ENCODE results near the gene EDN2.

The EDN2 gene

DNA sequence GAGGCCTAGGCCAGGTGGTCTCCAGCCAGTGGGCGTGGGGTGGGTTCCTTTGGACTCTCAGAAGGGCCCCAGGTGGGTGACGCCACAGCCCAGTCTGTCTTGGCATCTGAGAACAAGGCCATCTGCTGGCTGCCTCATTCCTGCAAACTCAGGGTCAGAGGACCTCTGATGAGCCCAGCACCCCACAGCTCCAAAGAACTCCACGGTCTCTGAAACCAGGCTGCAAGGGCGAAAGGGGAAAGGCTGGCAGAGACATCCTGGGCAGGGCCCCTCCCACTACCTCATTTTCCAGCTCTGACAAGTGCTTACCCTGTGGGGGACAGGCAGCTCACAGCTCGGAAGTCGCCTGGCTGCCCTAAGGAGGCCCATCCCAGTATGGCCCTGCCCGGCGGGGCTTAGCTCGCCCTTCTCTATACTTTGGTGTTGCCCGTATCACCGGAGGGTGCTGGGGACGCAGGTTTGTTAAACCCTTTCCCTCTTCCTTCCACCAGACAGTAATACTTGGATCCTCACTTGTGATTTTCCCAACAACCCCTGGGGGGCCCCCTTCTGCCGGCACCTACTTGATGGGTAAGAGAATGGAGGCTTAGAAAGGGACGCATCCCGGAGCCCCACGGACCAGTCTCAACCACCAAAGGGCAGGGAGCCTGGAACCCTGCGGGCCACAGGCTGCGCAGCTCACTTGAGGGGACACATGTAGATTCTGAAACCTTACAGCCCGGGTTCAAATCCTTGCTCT, 10.9 kb upstream of the EDN2 start:
- Histone ChIP-seq H3K4me3 (peak overlapping the region; percentile 66), H3K27ac (peak overlapping the region; percentile 91 to 94)
- DNase-seq (ENCODE audit: low spot score): no peak
- TF ChIP-seq, protein P1, sequence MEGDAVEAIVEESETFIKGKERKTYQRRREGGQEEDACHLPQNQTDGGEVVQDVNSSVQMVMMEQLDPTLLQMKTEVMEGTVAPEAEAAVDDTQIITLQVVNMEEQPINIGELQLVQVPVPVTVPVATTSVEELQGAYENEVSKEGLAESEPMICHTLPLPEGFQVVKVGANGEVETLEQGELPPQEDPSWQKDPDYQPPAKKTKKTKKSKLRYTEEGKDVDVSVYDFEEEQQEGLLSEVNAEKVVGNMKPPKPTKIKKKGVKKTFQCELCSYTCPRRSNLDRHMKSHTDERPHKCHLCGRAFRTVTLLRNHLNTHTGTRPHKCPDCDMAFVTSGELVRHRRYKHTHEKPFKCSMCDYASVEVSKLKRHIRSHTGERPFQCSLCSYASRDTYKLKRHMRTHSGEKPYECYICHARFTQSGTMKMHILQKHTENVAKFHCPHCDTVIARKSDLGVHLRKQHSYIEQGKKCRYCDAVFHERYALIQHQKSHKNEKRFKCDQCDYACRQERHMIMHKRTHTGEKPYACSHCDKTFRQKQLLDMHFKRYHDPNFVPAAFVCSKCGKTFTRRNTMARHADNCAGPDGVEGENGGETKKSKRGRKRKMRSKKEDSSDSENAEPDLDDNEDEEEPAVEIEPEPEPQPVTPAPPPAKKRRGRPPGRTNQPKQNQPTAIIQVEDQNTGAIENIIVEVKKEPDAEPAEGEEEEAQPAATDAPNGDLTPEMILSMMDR (IDR thresholded peaks at IDR 0.05): no peak

DNA sequence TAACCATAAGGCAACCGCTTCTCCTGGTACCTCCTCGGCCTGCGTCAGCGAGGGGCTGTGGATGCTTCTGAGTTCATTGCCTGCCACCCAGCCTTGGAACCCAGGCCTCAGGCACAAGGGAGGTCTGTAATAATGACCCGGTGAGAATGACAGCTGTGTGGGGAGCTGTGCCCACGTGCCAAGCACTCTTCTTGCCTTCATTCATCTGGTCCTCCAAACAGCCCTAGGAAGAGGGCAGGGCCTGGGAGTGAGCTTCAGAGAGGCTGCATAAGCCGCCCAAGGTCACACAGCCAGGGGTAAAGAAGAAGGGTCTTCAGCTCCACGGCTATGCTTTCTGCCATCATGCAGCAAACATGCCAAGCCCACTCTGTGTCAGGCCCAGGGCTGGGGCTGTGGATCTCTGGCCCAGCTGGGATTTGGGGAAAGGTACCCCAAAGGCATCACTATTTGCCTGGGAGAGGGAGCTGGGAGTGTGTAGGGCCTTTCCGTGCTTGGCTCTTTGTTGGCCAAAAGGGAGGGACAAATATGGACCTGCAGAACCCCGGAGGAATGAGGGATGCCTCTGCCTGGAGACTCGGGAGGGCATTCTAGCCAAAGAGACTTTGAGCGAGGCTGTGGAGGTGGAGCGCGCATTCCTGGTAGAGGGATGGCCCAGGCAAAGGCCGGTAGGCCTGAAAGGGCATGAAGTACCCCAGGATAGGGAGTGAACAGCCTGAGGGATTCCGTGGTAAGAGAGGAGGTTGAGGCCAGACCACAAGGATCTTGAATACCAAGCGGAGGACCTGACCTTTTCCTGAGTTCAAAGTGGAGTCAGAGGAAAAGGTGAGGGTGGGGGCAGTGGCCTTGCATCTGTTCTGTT, 10.1 kb upstream of the EDN2 start:
- peak overlapping the region; percentile 91 to 94 for H3K27ac ChIP-seq
- TF ChIP-seq, protein P1 (IDR thresholded peaks at IDR 0.05): no peak
- no peak for DNase-seq (ENCODE audit: low spot score)
- no peak overlapping the region for H3K4me3 ChIP-seq

DNA sequence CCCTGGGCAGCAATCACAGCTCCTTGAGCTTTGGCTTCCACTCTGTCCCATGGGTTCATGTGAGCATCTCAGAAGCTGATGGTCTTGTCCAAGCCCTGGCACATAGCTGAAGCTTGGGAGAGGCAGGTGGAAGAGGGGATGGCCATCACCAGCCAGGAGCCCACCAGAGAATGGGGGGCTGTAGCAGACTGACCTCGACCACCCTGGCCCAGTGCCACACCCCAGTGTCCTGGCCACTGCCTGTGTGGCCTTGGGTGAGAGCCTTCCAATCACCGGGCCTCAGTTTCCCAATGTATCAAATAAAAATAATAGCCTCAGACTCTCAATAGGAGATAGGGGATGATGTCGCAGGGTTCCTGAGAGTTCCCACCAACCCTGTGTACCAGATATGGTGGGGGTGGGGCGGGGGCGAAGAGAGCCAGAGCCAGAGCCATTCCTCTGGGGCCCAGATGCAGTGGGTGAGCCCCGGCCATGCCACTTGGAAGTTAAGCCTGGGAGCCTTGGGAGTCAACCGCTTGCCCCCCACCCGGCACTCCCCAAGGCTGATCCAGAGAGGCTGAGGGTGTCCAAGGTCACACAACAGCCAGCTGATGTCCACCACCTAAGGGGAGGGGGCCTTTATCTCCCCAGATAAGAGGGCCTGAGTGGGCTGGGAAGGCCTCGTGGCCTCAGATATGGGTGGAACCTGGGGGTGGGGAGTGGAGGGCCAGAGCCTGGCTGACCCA, 9.3 kb upstream of the EDN2 start:
- TF ChIP-seq, protein P1 (IDR thresholded peaks at IDR 0.05): no peak
- peak overlapping the region in 1 of 2 donors; percentile 37 for H3K27ac ChIP-seq
- DNase-seq (ENCODE audit: low spot score): no peak
- H3K4me3 ChIP-seq: no peak overlapping the region

DNA sequence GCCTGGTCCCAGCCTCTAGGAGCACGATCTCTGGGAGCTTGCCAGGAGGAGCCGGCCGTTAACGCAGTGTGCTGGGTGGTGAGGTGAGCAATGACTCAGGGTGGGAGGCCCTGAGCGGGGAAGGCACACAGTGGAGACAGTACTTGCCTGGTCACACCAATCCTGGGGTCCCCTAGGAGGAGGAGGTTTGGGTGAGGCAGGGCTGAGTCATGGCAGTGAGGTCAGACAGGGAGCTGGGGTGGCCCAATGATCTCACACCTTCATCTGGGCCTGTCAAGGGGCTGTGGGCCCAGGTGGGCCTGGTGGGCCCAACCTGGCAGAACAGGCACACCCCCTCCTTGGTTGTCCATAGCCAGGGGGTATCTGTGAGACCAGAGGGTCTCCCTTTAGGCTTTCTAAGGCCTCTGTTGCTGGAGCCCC, 8.6 kb upstream of the EDN2 start:
- peak overlapping the region; percentile 20 to 37 for H3K27ac ChIP-seq
- DNase-seq (ENCODE audit: low spot score): no peak
- no peak overlapping the region for H3K4me3 ChIP-seq
- TF ChIP-seq, protein P1 (IDR thresholded peaks at IDR 0.05): no peak

DNA sequence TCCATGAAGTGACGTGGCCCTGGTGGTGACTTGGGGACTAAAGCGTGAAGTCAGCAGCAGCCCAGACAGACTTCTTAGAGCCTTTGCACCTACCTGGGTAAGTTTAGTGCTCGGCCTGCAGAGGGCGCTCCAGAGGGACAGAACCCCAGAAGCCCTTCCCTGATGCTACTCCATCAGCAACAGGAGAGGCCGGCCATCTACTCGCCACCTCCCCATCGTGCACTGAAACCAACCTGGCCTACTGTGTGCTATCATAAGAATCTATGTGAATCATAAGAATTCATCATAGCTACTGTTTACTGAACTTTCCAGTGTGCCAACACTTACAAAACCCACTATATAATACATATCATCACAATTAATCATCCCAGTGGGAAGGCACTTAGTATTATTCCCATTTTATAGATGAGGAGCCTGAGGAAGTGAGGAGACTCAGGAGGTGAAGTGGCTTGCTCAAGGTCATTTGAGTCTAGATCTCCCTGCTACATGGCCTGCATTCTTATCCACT, 7.9 kb upstream of the EDN2 start:
- Histone ChIP-seq H3K4me3 (no peak overlapping the region), H3K27ac (peak overlapping the region in 1 of 2 donors; percentile 6)
- no peak for DNase-seq (ENCODE audit: low spot score)

DNA sequence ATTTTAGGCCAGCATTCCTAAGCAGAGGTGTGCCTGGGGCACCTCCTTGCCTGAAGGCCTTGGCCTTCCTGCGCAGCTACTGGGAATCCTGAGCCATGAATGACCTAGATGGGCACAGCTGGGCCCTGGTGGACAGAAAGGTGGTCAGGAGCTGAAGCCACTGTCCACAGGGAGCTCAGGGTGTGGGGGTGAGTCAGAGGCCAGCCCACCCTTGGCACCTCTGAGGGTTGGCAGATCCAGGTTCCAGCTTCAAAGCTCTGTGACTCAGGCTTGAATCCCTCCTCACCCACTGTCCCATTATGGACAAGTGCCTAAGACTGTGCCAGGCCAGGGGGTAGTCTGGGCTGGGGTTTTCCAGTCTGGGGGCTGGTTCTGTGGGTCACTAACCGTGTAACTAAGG, 6.4 kb upstream of the EDN2 start:
- Histone ChIP-seq H3K4me3 (no peak overlapping the region), H3K27ac (no peak overlapping the region)
- DNase-seq (ENCODE audit: low spot score): no peak
- TF ChIP-seq, protein P1 (IDR thresholded peaks at IDR 0.05): no peak

More for the DNA sequence above, 7.9 kb upstream of the EDN2 start:
- TF ChIP-seq, protein P1 (IDR thresholded peaks at IDR 0.05): no peak

Data from coronary artery (tissue), 2 donors.